ENCODE results near the gene ZNF318.

ZNF318 gene

DNA sequence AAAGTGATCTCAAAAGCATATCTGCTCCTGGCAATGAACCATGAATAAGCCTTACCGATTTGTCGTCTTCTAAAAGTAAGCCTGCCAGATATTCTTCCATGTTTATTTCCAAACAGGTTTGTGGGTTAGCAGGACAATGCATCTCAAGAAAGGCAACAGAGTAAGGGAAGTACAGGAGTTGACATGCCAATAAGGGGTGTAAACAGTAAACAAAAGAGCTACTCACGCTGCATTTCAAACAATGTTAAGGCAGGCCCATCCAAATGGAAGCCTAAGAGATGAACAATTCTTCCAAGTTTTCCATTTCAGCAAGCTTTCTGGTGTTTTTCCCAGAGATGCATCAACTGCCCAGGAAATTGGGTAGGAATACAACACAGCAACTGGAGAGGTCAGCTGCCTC is 33.1 kb downstream of the ZNF318 start:
- DNase-seq (ENCODE audit: low read depth), result no peak
- H3K4me3 ChIP-seq (ENCODE audit: control insufficient read depth, low read depth, low read length), result no peak overlapping the region
- TF ChIP-seq, protein P1, sequence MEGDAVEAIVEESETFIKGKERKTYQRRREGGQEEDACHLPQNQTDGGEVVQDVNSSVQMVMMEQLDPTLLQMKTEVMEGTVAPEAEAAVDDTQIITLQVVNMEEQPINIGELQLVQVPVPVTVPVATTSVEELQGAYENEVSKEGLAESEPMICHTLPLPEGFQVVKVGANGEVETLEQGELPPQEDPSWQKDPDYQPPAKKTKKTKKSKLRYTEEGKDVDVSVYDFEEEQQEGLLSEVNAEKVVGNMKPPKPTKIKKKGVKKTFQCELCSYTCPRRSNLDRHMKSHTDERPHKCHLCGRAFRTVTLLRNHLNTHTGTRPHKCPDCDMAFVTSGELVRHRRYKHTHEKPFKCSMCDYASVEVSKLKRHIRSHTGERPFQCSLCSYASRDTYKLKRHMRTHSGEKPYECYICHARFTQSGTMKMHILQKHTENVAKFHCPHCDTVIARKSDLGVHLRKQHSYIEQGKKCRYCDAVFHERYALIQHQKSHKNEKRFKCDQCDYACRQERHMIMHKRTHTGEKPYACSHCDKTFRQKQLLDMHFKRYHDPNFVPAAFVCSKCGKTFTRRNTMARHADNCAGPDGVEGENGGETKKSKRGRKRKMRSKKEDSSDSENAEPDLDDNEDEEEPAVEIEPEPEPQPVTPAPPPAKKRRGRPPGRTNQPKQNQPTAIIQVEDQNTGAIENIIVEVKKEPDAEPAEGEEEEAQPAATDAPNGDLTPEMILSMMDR (IDR thresholded peaks at IDR 0.05; ENCODE audit: control insufficient read depth, insufficient read depth, low read depth, low read length, missing control alignments), result no peak

DNA sequence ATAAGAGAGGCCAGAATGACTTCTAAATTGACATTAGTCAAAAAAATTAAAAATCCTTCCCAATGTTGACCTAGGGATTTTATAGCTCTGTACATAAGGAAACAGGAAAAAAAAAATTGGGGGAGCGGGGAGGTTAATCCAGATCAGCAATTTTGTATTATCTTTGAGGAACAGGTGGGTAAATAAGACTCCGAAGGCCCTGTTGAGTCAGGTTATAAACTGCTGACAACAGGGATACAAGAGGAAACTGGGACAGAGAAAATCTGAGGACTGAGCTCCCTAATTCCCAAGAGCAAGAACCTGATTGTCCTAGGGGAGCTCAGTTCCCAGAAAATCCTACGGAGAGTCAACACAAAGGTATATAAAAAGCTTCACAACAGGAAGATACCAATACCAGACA is 34.0 kb downstream of the ZNF318 start:
- TF ChIP-seq, protein P1 (IDR thresholded peaks at IDR 0.05; ENCODE audit: control insufficient read depth, insufficient read depth, low read depth, low read length, missing control alignments), result no peak
- H3K4me3 ChIP-seq (ENCODE audit: control insufficient read depth, low read depth, low read length), result no peak overlapping the region
- DNase-seq (ENCODE audit: low read depth), result no peak

DNA sequence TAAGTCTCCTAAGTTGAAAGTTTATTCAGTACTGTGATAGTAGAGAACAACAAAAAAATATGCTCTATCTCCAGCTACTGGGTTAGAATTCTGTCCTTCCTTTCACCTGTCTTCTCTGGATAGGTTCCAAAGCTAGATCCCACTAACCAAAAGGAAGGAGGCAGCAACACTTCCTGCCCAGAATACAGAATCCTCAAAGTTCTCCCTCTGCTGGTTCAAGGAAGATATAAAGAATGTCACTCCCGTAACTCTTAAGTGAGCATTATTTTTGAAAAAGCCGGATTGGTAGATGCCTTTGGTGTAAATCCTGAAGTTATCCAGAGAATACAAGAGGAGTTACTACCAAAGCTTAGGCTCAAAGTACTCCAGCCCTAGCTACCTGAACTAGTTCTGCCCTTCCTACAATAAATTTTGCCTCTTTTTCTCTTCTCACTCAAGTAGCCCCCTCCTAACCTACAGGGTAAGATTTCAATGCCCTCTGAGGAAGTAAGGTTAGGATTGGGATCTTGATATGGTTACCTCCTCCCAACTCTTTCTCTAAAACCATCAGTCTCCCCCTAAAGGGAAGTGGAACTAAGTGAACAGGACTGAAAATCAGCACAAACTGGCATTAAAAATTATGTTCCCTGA is 34.9 kb downstream of the ZNF318 start:
- H3K4me3 ChIP-seq (ENCODE audit: control insufficient read depth, low read depth, low read length), result no peak overlapping the region
- TF ChIP-seq, protein P1 (IDR thresholded peaks at IDR 0.05; ENCODE audit: control insufficient read depth, insufficient read depth, low read depth, low read length, missing control alignments), result peak; percentile 59
- DNase-seq (ENCODE audit: low read depth), result peak; percentile 17

DNA sequence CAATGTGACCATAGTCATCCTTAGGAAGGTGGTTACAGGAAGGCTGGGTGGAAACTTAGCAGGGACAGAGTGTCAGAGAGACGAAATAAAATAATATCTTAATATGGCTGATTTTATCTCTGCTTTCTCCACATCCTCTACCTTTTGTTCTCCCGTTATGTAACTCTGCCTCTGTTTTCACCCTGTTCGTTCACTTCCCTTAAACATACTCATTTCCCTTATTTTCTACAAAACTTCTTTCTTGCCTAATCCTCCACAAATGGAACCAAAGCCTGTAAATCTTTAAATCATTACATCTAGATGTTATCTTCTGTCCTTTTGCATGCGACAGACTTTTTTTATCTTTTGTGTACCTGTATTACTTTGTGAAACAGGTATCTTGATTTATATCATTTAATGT is 37.6 kb downstream of the ZNF318 start:
- no peak for DNase-seq (ENCODE audit: low read depth)
- TF ChIP-seq, protein P1 (IDR thresholded peaks at IDR 0.05; ENCODE audit: control insufficient read depth, insufficient read depth, low read depth, low read length, missing control alignments), result no peak
- H3K4me3 ChIP-seq (ENCODE audit: control insufficient read depth, low read depth, low read length), result no peak overlapping the region

DNA sequence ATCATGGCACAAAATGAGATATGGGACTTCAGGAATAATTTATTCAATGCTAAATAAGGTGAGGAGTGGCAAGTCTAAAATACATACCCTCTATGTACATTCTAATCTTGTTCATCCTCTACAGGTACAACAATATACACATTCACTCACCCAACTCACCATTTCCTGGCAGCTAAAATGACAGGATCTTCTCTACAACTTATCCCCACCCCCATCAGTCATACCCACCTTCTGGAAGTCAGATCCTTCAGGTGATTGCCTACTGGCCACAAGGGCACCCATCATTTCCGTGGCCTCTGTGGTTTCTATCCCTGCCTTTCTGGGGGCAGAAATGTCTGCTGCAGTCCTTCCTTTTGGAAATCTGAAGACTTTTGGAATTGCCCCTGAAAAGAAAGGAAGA is 38.0 kb downstream of the ZNF318 start:
- no peak overlapping the region for H3K4me3 ChIP-seq (ENCODE audit: control insufficient read depth, low read depth, low read length)
- DNase-seq (ENCODE audit: low read depth), result no peak
- TF ChIP-seq, protein P1 (IDR thresholded peaks at IDR 0.05; ENCODE audit: control insufficient read depth, insufficient read depth, low read depth, low read length, missing control alignments), result no peak

DNA sequence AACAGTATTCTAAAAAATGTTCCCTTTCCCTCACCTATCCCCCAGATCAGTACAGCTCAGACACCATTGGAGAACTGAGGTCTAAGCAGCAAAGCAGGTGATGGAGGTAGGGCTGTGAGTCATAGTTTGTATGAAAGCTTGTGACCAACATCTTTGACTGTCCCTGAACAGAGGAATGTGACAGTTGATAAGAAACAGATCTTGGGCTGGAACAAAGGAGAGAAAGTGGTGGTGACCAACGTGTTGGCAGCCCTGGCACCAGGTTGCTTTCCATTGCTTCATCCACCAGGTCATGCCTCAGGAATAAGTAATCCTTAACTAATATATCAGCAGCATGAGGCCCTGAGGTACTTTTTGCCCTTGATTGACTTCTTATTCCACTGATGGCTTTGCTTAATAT is 40.9 kb downstream of the ZNF318 start:
- no peak for DNase-seq (ENCODE audit: low read depth)
- no peak overlapping the region for H3K4me3 ChIP-seq (ENCODE audit: control insufficient read depth, low read depth, low read length)
- TF ChIP-seq, protein P1 (IDR thresholded peaks at IDR 0.05; ENCODE audit: control insufficient read depth, insufficient read depth, low read depth, low read length, missing control alignments), result no peak

Measured in AG09309 (cell line).